Endothelial cell of umbilical vein (primary cell): ENCODE data around the gene SAXO1. TPM values are rescaled to one million over a fixed set of nuclear protein-coding genes. Genes with fewer than 3 reads are reported as not detected.

Experiments
- BruUV-seq: library from RNA; stranded (reverse); fragments of 400-500 nt; replicated peaks from 2 replicates; lab custom pipeline; 2021; lab: Mats Ljungman, UMichigan
- CTCF ChIA-PET: fragments of 300-600, 350-600 bp; sonication (Branson Sonifier 250); formaldehyde crosslinking; loops from one replicate; lab custom pipeline; 2021; ENCODE audit warnings: antibody characterized with exemption, inconsistent platforms; lab: Charles Lee
- POLR2A ChIA-PET: fragments of 300-600, 350-600 bp; sonication (Branson Sonifier 250); formaldehyde crosslinking; loops from one replicate; lab custom pipeline; 2021; ENCODE audit warnings: antibody characterized with exemption, inconsistent platforms; lab: Charles Lee
- DNase-seq: peaks from one replicate; pipeline ENCODE4 v3.0.0-alpha.2; 2011; ENCODE audit warnings: low read depth, low spot score
- FAIRE-seq: peaks from 2 replicates; lab custom pipeline; 2011; peaks lifted over from hg19 to GRCh38; lab: Jason Lieb, UNC
- H2AFZ ChIP-seq: 2 replicates; pipeline ENCODE4 v1.6.0; 2012; ENCODE audit warnings: low read depth, low read length, control low read depth, inconsistent platforms
- H3K27ac ChIP-seq: 2 replicates; pipeline ENCODE4 v1.5.1; 2011; ENCODE audit warnings: low read depth, mild to moderate bottlenecking, control low read depth, low read length, moderate library complexity; ENCODE audit not compliant: insufficient read depth
- H3K27me3 ChIP-seq, 2 experiments: 2 replicates each; pipeline versions ENCODE4 v1.6.0 to v1.6.1; 2011; ENCODE audit warnings: low read length in 2 of 2, mixed read lengths in 1 of 2; ENCODE audit not compliant: control insufficient read depth in 2 of 2, insufficient read depth in 2 of 2
- H3K36me3 ChIP-seq, 2 experiments: 2 replicates in 1 of 2; 3 replicates in 1 of 2; pipeline ENCODE4 v1.5.1; 2011; ENCODE audit warnings: low read length in 2 of 2, mild to moderate bottlenecking in 1 of 2, moderate library complexity in 1 of 2; ENCODE audit not compliant: control insufficient read depth in 2 of 2, insufficient read depth in 2 of 2; ENCODE audit errors: extremely low read depth in 1 of 2
- H3K4me1 ChIP-seq: 3 replicates; pipeline ENCODE4 v1.5.1; 2011; ENCODE audit warnings: mild to moderate bottlenecking, low read length; ENCODE audit not compliant: control insufficient read depth, insufficient read depth; ENCODE audit errors: extremely low read depth
- H3K4me2 ChIP-seq: 2 replicates; pipeline ENCODE4 v1.6.1; 2011; ENCODE audit warnings: low read length, control low read depth, mixed read lengths; ENCODE audit not compliant: insufficient read depth
- H3K4me3 ChIP-seq, 3 experiments: fragments of 200-600 bp in 1 of 3; sonication (generic), shearing (Covaris generic) in 1 of 3; replicated peaks in 1 of 3; 2 replicates each; pipeline ENCODE4 v1.5.1; 2011 to 2016; ENCODE audit warnings: control low read depth in 3 of 3, low read length in 3 of 3, mild to moderate bottlenecking in 2 of 3, inconsistent platforms in 1 of 3, low read depth in 1 of 3, moderate library complexity in 1 of 3; ENCODE audit not compliant: insufficient read depth in 1 of 3
- H3K79me2 ChIP-seq: 2 replicates; pipeline ENCODE4 v1.6.0; 2012; ENCODE audit warnings: low read length, inconsistent platforms; ENCODE audit not compliant: control insufficient read depth, insufficient read depth
- H3K9ac ChIP-seq: replicated peaks from 2 replicates; pipeline ENCODE3; 2011; ENCODE audit warnings: low read length, control low read depth; ENCODE audit not compliant: insufficient read depth; ENCODE audit errors: extremely low read depth
- H3K9me1 ChIP-seq: replicated peaks from 3 replicates; pipeline ENCODE4 v1.6.0; 2011; ENCODE audit warnings: mild to moderate bottlenecking, low read length; ENCODE audit not compliant: control insufficient read depth, insufficient read depth; ENCODE audit errors: extremely low read depth
- H3K9me3 ChIP-seq: replicated peaks from 2 replicates; pipeline ENCODE4 v1.5.1; 2012; ENCODE audit warnings: low read length, inconsistent platforms; ENCODE audit not compliant: control insufficient read depth, insufficient read depth
- H4K20me1 ChIP-seq: replicated peaks from 2 replicates; pipeline ENCODE3; 2011; ENCODE audit warnings: mild to moderate bottlenecking, low read length; ENCODE audit not compliant: control insufficient read depth, insufficient read depth; ENCODE audit errors: extremely low read depth
- CTCF ChIP-seq, 2 donors: IDR thresholded peaks; 1 replicate in 1 of 2; 2 replicates in 1 of 2; pipeline ENCODE4 v1.5.1; 2011; ENCODE audit warnings: low read length in 2 of 2, mild to moderate bottlenecking in 2 of 2, moderate library complexity in 2 of 2, control low read depth in 1 of 2, inconsistent platforms in 1 of 2, low read depth in 1 of 2; ENCODE audit not compliant: insufficient read depth in 1 of 2; ENCODE audit errors: extremely low read depth in 1 of 2
- EZH2 ChIP-seq: IDR thresholded peaks from 2 replicates; pipeline ENCODE4 v1.6.1; 2012; ENCODE audit warnings: borderline replicate concordance, low read depth, mild to moderate bottlenecking, moderate library complexity, low read length, inconsistent platforms; ENCODE audit not compliant: severe bottlenecking
- FOS ChIP-seq: IDR thresholded peaks from 2 replicates; pipeline ENCODE4 v1.6.1; 2011; ENCODE audit warnings: mild to moderate bottlenecking, low read length, moderate library complexity, borderline replicate concordance; ENCODE audit not compliant: insufficient read depth
- GATA2 ChIP-seq: IDR thresholded peaks from 2 replicates; pipeline ENCODE4 v1.7.0; 2011; ENCODE audit warnings: low read depth, mild to moderate bottlenecking, moderate library complexity, mixed read lengths, low read length; ENCODE audit not compliant: insufficient read length, insufficient read depth
- JUN ChIP-seq: IDR thresholded peaks from 2 replicates; pipeline ENCODE4 v1.6.1; 2011; ENCODE audit warnings: borderline replicate concordance, low read depth; ENCODE audit not compliant: insufficient read length, insufficient read depth
- MAX ChIP-seq: IDR thresholded peaks from 2 replicates; pipeline ENCODE4 v1.6.1; 2011; ENCODE audit not compliant: insufficient read depth, insufficient read length
- MYC ChIP-seq: IDR thresholded peaks from one replicate; pipeline ENCODE4 v1.6.1; 2011; ENCODE audit warnings: mild to moderate bottlenecking, low read depth, low read length
- POLR2A ChIP-seq: IDR thresholded peaks from 2 replicates; pipeline ENCODE4 v1.6.1; 2012; ENCODE audit warnings: low read depth, mild to moderate bottlenecking, control low read depth, low read length
- POLR2AphosphoS5 ChIP-seq: IDR thresholded peaks from 2 replicates; pipeline ENCODE4 v1.6.1; 2012; ENCODE audit warnings: low read depth, mild to moderate bottlenecking, control low read depth, low read length, moderate library complexity; ENCODE audit not compliant: insufficient read depth
- dilution Hi-C: fragments of 300-500 bp; cut with MboI; formaldehyde crosslinking; loops from one replicate; pipeline ENCODE4 v1.15.0; 2019; ENCODE audit warnings: low sequenced_read_pairs; ENCODE audit not compliant: extremely low pct_ligation_motif_present
- intact Hi-C: fragments of 100-400 bp; cut with micrococcal nuclease; formaldehyde crosslinking; loops from one replicate; pipeline ENCODE4 v1.10.0; 2022
- polyA plus RNA-seq, 4 experiments: library from polyadenylated mRNA; depleted of rRNA in 3 of 4; stranded (reverse) in 3 of 4; unstranded in 1 of 4; fragments of >200 nt; gene quantifications; 2 replicates each; pipeline versions ENCODE4 v1.2.1 to v1.2.3, GENCODE V29; 2011 to 2012; ENCODE audit warnings: missing spikeins in 1 of 4
- total RNA-seq: library from RNA; stranded (reverse); gene quantifications from 2 replicates; pipeline ENCODE4 v1.2.3, GENCODE V29; 2021

Gene SAXO1
- total and polyA plus RNA-seq, 2 donors (not counting 3 experiments of a cell fraction or from before 2014, with no cell fraction given) = not detected

DNA sequence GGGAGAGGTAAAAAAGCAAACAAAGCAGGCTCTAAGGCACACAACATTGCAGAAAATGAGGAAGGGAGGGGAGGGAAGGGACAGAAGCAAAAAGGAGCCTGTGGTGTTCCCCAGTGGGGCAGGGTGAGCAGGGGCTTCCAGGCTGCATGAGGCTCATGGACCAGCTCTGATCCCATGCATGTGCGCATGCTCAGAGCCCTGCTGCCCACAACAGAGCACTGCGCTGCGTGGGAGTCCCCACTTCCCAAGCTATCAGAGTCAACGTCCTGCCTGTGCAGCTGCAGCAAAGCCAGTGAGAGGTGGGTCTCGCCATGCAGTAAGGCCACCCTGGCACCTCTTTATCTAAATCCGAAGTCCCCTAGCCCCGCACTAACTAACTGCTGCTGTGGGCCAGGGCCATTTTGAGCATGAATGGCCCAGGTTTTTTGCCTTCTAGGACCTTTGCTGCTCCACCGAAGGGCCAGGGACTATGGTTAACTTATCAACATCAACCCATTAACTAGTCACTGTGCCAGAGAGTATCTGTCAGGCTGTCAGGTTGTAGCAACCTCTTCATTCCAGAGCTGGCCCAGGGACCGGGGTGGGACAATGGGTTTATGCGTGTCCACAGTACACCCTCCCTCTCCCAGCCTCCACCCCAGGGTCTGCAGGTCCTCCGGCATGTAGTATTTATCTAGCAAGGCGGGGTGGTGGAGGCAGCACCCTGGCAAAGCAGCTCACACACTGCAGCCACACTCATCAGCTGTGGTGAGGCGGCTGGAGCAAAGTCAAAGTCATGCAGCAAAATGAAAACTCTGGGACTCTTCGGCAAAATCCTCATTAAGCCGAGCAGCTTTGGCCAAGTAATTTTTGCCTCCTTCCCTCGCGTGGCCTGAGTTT, 123.6 kb downstream of the SAXO1 start:
- POLR2A ChIA-PET = no interaction called here
- Histone ChIP-seq H3K9me3 (no peaks in the 10 kb centered on the region), H3K27ac (no peak overlapping the region), H3K4me1 (no peaks in the 10 kb centered on the region), H3K4me3 (no peak overlapping the region), H3K9me1 (no peaks in the 10 kb centered on the region), H3K79me2 (no peaks in the 10 kb centered on the region), H3K9ac (no peak overlapping the region), H2AFZ (no peak overlapping the region), H3K4me2 (no peak overlapping the region), H3K36me3 (peaks cover 0 to 2% of the 10 kb centered on the region in 2 experiments), H4K20me1 (no peaks in the 10 kb centered on the region), H3K27me3 (no peaks in the 10 kb centered on the region)
- intact Hi-C loops (no loop called here), dilution Hi-C loops (no loop called here)
- FAIRE-seq (no peak), DNase-seq (no peak)
- CTCF ChIA-PET = no interaction called here
- BruUV-seq = TSS peak; percentile 29
- TF ChIP-seq EZH2 (no peak), MAX (no peak), POLR2AphosphoS5 (no peak), GATA2 (no peak), MYC (no peak), JUN (no peak), FOS (no peak), POLR2A (no peak), CTCF (IDR thresholded peaks at IDR 0.05; ENCODE audit: extremely low read depth in 1 of 2, insufficient read depth in 1 of 2, low read depth in 1 of 2, low read length in 2 of 2) (no peak)
